Cardiac fibroblast (primary cell): ENCODE data around the gene SPEG.

Experiments used
- DNase-seq, 2 donors: peaks; one replicate each; pipeline versions ENCODE4 v3.0.0 to v3.0.0-alpha.2; 2010; ENCODE audit warnings: low read depth in 2 of 2
- H3K4me3 ChIP-seq, 2 donors: replicated peaks in 1 of 2; 1 replicate in 1 of 2; 2 replicates in 1 of 2; pipeline ENCODE4 v1.5.1; 2011; ENCODE audit warnings: low read depth in 2 of 2, low read length in 2 of 2, mild to moderate bottlenecking in 2 of 2, moderate library complexity in 1 of 2
- CTCF ChIP-seq: IDR thresholded peaks from one replicate; pipeline ENCODE4 v1.5.1; 2011; ENCODE audit warnings: low read depth, mild to moderate bottlenecking, low read length, inconsistent platforms

The SPEG gene

GRCh38 chr2:219511547-219512325, 77.1 kb downstream of the SPEG start:
- DNase-seq = no peak
- no peak for TF ChIP-seq CTCF
- H3K4me3 ChIP-seq = no peak overlapping the region

GRCh38 chr2:219512524-219513216, 78.0 kb downstream of the SPEG start:
- H3K4me3 ChIP-seq = no peak overlapping the region

DNA sequence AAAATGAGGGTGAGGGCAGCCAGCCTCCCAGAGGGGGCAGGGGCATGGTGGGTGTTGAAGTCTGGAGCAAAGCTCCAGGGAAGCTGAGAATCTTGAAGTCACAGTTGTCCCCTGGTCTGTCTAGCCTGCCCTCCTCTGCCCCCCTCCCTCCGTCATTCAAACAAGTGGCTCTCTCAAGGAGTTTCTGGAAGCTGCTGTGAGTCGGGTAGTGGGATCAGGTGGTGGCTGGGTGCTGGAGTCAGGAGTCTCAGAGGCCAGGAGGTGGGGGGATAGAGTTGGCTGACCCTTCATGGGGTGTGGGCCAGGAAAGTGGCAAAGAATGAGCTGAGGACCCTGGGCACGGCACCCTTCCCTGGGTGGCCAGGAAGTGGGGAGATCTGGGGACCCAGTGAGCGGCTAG, 79.1 kb downstream of the SPEG start:
- DNase-seq = no peak
- TF ChIP-seq CTCF = no peak
- H3K4me3 ChIP-seq = no peak overlapping the region

More at GRCh38 chr2:219512524-219513216, 78.0 kb downstream of the SPEG start:
- DNase-seq = no peak
- TF ChIP-seq CTCF = no peak

DNA sequence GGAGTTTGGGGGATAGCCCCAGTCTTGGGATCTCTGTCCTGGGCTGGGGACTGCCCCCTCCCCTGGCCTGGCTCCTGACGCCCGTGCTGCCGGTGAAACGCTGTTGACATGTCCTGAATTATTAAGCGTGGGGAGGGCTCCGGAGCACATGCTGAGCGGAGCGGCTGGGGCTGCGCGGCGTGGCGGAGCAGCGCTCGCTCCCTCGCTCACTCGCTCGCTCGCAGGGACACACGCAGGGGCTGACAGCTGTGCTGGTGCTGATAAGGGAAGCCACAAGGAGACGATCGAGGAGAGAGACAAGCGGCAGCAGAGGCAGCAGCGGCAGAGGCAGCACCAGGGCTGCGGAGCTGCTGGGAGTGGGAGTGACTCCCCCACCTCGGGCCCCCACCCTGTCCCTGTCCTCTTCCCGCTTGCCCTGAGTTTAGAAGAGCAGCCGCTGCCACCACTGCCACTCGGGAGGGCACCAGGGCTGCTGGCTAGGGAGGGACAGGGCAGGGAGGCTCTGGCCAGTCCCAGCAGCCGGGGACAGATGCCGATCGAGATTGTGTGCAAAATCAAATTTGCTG, 79.6 kb downstream of the SPEG start, which contains the start of gene ASIC4:
Gene ASIC4, plus strand, starts transcription at position 287 of the 566 bp plus-strand sequence. Its CDS starts 243 bp downstream, at position 530.
- TF ChIP-seq CTCF = no peak
- no peak within 1 kb of the TSS for H3K4me3 ChIP-seq
- DNase-seq = no peak

DNA sequence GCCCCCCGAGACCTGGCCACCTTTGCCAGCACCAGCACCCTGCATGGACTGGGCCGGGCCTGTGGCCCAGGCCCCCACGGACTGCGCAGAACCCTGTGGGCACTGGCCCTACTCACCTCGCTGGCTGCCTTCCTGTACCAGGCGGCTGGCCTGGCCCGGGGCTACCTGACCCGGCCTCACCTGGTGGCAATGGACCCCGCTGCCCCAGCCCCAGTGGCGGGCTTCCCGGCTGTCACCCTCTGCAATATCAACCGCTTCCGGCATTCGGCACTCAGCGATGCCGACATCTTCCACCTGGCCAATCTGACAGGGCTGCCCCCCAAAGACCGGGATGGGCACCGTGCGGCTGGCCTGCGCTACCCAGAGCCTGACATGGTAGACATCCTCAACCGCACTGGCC, 80.2 kb downstream of the SPEG start:
- DNase-seq = no peak
- H3K4me3 ChIP-seq = no peak overlapping the region
- no peak for TF ChIP-seq CTCF

DNA sequence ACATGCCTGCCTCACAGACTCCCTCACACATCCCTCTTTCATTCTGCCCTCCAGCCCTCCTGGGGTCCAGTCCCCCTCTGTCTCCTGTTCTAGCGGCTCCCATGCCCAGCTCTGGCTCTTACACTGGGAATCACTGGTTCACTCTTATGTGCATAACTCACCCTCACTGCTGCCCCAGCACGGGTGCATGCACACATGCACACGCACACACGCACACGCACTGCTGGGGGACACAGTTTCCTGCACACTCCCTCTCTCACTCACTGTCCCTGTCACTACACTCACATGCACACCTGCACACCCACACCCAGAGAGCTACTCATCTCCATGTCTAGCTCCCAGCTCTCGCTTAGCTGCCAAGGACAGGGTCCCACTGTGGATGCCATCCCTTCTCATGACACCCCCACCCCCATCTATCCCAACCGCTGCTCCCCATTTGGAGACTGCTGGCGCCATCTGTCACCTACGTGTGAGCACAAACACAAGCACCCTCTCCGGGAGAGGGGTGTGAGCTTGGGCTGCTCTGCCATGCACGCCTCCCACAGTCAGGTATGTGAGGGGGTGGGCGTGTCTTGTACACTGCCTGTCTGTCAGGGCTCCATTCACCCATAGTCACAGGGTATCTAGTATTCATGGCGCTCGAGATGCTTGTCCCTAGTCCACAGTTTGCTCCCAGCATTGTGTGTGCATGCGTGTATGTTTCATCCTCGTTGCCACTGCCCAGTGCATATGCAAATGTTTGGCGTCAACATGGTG, 81.4 kb downstream of the SPEG start:
- H3K4me3 ChIP-seq = no peak overlapping the region
- TF ChIP-seq CTCF = no peak
- DNase-seq = no peak
